Adrenal gland (tissue), 5 donors: Measurements from ENCODE around the gene NELFE.

Experiments used
- POLR2A ChIP-seq, 2 donors: fragments of 450-650 bp; IDR thresholded peaks; one replicate each; pipeline ENCODE4 v1.6.1; 2017; ENCODE audit warnings: antibody characterized with exemption in 2 of 2, mild to moderate bottlenecking in 2 of 2, moderate library complexity in 1 of 2
- TF ChIP-seq, protein P1 (sequence below), 6 experiments: fragments of 450-650 bp in 4 of 6; fragments of 200-600 bp in 2 of 6; sonication (generic) in 1 of 6; IDR thresholded peaks; 1 replicate in 5 of 6; 2 replicates in 1 of 6; pipeline versions ENCODE4 v1.5.1 to v1.8.0; 2016 to 2021; ENCODE audit warnings: antibody characterized with exemption in 6 of 6, mild to moderate bottlenecking in 2 of 6, moderate library complexity in 1 of 6
- donor health status: DM: no; HTN: no; CAD: no.

DNA sequence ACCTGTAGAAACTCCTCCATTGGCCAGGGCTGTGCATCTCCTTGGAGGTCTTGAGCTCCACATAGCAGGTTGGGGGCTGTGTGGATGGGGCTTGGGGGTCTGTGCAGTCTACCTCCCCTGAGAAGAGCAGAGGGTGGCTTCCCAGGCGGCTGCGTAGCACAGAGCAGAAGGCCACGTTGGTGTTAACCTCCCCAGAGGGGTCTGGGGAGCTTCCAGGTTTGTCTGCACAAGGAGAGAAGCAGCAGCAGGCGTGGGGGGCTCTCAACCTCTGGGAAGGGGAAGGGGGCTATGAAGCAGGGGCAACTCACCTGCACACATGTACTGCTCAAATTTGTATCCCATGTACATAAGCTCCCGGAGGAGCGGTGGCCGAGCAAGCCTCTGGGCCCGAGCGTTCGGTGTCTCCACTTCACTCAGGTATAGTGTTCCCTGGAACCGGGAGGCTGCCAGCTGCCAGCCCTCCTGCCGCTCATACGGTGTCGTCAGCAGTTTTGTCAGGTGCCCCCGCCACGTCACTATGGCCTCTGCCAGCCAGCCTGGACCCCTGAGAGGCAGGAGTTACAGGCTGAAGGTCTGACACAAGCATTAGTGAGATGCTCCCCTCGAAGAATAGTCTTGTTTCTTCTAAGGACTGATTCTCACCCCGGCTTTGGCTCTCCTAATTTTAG lies 12.0 kb upstream of the NELFE start:
- TF ChIP-seq, protein P1, sequence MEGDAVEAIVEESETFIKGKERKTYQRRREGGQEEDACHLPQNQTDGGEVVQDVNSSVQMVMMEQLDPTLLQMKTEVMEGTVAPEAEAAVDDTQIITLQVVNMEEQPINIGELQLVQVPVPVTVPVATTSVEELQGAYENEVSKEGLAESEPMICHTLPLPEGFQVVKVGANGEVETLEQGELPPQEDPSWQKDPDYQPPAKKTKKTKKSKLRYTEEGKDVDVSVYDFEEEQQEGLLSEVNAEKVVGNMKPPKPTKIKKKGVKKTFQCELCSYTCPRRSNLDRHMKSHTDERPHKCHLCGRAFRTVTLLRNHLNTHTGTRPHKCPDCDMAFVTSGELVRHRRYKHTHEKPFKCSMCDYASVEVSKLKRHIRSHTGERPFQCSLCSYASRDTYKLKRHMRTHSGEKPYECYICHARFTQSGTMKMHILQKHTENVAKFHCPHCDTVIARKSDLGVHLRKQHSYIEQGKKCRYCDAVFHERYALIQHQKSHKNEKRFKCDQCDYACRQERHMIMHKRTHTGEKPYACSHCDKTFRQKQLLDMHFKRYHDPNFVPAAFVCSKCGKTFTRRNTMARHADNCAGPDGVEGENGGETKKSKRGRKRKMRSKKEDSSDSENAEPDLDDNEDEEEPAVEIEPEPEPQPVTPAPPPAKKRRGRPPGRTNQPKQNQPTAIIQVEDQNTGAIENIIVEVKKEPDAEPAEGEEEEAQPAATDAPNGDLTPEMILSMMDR (IDR thresholded peaks at IDR 0.05): no peak
- no peak for TF ChIP-seq POLR2A (IDR thresholded peaks at IDR 0.05)
